Activated effector memory CD4-positive, alpha-beta T cell treated with anti-CD3 and anti-CD28 coated beads, Interleukin-2, amount 50 U/mL, for 16 hours (primary cell): Measurements from ENCODE around the gene MYOG.
A peak's percentile ranks its signal among the peaks of the same experiment; 100 is the strongest.

Experiments
- DNase-seq: peaks from one replicate; pipeline ENCODE4 v3.0.0-alpha.2; 2020

The MYOG gene

DNA sequence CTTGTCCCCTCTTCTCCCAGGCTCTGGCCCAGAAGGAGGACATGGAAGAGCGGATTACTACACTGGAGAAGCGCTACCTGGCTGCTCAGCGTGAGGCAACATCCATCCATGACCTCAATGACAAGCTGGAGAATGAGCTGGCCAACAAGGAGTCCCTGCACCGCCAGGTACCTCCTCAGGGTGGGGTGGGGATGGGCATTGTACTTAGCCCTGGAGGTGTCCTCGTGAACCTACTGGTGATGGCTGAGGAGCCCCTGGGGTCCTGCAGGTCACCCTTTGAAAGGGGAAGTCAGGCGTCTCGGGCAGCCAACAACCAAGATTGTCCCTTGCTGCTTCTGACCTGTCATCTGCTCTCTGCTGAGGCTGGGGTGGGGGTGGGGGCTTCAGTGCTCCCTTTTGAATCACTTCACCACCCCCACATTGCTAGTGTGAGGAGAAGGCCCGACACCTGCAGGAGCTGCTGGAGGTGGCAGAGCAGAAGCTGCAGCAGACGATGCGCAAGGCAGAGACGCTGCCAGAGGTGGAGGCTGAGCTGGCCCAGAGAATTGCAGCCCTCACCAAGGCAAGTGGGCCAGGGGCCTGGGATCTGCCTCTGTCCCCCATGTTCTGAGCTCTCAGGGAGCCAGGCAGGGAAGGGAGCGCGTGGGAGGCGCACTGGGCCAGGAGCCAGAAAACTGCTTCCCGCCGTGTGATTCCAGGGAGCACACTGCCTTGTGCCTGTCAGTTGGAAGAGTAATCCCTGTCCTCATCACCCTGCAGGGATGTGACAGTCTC, 39.8 kb downstream of the MYOG start:
- no peak for DNase-seq

DNA sequence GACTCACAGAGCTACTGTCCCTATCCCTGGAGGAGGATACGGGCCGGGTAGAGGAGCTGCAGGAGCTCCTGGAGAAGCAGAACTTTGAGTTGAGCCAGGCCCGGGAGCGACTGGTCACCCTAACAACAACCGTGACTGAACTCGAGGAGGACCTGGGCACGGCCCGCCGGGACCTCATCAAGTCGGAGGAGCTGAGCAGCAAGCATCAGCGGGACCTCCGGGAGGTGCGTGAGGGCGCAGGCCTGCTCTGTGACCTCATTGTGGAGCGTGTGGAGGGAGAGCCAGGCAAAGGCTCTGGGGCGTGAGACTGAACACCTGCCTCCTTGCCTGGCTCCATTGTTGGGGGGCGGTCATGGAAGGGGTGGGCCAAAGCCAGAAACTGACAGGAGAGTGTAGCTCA, 40.5 kb downstream of the MYOG start:
- no peak for DNase-seq

DNA sequence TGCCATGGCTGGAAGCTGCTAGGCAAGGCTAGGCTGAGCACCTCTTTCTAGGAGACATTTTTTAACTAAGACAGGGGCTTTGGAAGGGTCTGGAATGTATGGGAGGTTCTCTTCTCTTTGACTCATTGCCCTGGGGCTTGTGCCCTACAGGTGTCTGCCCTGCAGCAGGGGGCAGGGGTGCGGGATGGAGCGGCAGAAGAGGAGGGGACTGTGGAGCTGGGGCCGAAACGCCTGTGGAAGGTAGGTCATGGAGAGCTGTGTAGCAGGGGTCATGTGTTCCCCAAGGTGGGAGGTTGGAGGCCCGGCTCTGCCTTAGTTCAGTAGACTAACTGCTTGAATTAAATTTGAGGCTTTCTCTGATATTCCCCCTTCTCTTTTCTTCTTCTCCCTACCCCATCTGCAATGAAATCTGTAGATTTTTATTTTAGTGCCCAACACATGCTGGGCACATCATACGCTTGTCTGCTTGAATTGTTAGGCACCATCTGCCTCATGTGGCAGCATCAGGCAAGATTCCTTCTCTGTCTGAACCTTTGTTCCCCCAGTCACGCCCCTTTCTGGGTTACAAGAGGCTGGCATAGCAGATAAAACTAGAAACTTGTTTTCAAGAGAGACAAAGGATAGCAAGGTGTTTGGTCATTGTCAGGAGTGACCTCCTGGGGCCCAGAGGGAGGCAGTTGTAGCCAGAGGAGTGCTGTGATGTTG, 41.1 kb downstream of the MYOG start:
- no peak for DNase-seq

GRCh38 chr1:203043830-203044545, 41.8 kb downstream of the MYOG start:
- no peak for DNase-seq

DNA sequence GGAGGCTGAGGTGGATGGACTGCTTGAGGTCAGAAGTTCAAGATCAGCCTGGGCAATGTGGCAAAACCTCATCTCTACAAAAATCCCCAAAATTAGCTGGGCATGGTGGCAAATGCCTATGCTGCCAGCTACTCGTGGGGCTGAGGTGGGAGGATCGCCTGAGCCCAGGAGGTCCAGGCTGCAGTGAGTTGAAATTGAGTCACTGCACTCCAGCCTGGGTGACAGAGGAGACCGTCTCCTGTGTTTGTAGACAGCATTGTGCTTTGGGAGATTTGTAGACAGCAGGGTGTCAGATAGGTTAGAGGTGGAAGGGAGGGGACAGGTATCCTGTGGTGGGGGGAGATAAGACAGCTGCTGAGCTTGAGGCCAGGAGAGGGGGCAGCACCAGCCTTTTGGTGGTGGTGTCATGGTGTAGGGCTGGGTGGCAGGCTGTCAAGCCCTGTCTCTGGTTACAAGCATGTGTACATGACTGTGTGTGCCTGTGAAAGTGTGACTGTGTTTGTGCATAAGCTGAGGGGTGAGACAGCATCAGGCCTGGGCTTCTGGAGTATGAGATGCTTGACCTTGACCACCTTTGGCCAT, 44.4 kb downstream of the MYOG start:
- DNase-seq, result no peak

DNA sequence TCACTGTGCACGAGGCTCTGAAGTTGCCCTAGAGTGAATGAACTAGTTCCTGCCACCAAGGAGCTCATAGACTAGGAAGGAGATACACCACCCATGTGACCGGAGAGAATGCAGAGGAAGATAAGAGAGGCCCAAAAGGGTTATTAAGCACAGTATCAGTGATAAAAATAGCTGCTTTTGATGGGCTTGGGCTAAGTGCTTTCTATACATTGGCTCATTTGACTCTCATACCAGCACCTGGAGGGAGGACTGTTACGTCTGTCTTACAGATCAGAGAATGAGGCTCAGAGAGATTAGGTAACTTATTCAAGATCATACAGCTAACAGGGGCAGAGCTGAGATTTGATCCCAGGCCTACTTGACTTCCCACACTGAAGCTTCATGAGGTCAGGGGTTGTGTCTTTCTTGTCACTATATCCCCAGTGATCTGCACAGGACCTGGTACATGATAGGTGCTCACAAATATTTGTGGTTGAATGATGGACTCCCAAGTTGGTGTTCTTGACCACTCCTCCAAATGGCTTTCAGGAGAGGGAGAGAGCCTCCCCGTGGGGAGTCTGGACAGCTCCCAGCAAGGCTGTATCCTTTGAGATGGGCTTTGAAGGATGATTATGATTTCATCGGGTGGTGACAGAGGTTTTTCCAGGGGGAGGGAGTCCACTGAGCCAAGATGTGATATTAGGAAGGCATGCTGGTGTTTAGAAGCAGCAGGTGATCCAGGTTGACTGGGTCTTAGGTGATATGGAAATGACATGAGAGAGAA, 45.1 kb downstream of the MYOG start:
- DNase-seq, result no peak

GRCh38 chr1:203039609-203040512, 46.0 kb downstream of the MYOG start:
- DNase-seq, result peak; percentile 53

DNA sequence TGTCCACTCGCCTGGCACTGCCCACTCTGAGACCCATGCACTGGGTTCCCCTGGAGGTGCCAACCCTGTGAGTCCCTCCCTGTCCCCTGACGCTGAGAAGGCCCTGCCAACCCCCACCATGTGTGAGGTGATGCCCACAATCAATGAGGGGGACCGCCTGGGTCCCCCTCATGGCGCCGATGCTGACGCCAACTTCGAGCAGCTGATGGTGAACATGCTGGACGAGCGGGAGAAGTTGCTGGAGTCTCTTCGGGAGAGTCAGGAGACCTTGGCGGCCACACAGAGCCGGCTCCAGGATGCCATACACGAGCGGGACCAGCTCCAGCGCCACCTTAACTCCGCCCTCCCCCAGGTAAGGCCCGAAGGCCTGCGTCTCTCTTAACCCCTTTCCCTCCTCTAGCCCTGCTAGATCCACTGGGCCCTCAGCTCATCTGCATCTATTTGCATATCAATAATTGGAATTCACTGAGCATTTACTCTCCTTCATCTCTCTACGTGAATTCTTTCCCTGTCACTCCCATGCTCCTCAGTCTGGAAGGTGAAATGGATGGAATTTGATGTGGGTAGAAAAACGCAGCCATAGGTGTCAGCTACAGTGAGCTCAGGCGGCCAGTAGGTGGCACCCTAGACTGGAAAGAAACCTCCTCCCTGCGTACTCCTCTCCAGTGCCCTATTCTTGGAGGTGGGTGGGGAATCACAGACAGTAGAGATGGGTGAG, 46.8 kb downstream of the MYOG start:
- peak; percentile 86 for DNase-seq

DNA sequence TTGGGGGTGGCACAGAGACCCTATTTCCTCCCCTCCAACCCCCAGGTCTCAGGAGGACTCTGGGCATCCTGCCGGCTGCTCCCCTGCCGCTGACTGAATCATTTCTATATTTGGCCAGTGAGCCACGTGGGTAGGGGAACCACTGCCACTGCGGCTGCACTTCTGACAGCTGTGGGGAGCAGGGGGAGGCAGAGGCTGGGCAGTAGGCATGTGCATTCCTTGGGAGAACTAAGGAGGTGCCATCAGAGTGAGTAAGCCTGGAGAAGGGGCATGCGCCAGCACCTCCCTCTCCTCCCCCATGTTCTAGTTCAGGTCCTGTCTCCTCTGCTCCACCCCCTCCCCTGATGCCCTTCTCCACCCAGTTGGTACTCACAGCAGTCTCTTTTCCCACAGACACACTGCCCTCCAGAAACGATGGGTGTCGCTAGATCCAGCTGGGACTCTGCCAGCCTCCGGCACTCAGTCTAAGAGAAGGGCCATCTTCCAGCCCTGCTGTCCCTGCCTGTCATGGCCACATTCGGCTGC, 47.5 kb downstream of the MYOG start:
- DNase-seq, result peak; percentile 17

GRCh38 chr1:203037509-203038190, 48.2 kb downstream of the MYOG start:
- DNase-seq, result peak; percentile 14

DNA sequence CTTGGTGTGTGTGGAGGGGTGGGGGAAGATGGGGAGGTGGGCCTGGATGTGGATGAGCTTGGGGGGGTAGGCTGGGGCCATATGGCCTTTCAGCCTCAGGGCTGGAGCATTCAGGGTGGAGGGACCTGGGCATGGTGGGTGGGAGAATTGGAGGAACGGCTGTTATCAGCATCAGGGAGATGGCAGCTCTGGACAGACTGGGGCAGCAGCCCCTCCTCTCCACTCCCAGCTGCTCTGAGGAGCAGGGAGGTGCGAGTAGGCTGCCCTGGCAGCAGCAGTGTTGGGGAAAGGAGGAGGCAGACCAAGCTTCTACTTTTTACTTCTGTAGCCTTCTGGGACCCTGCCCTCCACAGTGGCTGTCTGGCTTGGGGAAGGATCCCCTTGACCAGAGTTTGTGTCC, 49.3 kb downstream of the MYOG start:
- DNase-seq, result peak; percentile 31

- DNase-seq, result no peak
Observed at GRCh38 chr1:203036135-203036534, 49.7 kb downstream of the MYOG start.

- DNase-seq, result peak; percentile 33
Observed at GRCh38 chr1:203035111-203036000, 50.5 kb downstream of the MYOG start.

DNA sequence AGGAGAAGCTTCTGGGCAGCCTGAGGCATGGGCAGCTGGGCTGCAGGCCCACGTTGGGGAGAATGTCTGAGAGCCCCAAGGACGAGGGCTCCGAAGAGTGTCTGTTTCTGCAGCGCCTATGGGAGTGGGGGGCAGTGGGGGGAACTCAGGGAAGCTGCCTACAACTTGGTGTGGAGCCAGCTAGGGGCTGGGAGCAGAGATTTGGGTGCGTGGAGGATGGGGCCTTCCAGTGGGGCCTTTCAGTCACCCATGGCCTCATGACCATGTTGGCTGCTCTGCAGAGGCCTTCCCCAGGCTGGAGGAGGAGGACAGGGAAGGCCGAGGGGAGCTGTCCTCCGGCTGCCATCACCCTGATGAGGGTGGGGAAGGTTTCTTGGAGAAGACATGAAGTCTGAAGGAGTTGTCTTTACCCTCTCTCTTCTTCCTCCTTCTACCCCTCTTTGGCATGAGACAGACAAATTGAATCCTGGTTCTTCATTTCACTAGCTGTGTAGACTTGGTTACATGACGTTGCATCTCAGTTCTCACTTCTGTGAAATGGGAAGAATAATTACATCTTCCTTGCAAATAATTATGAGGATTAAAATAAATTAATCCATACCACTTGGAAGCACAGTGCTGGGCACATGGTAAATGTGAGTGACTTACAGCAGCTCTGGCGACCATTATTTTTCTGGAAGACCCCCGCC, 51.2 kb downstream of the MYOG start:
- peak; percentile 37 for DNase-seq

DNA sequence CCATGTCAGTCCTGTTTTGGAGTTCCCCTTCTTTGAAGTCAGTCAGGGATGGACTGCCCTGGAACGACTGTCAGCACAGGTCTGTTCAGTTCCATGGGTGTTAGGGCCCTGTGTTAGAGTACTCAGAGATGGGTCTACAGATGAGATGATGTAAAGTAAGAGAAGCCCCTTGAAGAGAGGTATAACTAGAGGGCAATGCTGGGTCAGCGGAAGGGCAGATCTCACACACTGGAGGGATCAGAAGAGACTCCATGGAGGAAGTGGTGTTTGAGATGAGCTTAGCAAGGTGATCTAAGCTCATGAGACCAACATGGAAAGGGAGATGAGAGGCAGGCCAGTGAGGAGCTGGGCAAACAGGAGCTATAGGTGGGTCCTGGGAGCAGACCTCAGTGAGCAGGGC, 51.9 kb downstream of the MYOG start:
- DNase-seq, result no peak

GRCh38 chr1:203033287-203033686, 52.5 kb downstream of the MYOG start:
- DNase-seq, result no peak
